Activated CD4-positive, alpha-beta T cell treated with anti-CD3 and anti-CD28 coated beads for 48 hours (primary cell): ENCODE results near the gene PDXDC1.
"Not testable (repeated sequence)": the region's sequence is repeated elsewhere in the genome, so short reads cannot be mapped to it uniquely, and the experiment has no call there.

Experiments
- DNase-seq: peaks from one replicate; pipeline ENCODE4 v3.0.0-alpha.2; 2020

Gene PDXDC1

DNA sequence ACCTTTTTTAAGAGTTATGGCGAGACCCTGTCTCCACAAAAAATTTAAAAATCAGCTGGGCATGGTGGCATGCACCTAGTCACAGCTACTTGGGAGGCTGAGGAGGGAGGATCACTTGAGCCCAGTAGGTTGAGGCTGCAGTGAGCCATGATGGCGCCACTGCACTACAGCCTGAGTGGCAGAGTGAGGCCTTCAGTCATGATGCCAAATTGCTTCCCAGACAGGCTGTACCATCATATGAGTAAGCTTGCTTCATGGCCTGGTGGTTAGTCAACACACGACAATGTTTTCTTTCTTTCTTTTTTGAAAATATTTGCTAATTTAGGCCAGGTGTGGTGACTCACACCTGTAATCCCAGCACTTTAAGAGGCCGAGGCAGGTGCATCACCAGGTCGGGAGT is 68.5 kb downstream of the PDXDC1 start:
- DNase-seq, result no peak

DNA sequence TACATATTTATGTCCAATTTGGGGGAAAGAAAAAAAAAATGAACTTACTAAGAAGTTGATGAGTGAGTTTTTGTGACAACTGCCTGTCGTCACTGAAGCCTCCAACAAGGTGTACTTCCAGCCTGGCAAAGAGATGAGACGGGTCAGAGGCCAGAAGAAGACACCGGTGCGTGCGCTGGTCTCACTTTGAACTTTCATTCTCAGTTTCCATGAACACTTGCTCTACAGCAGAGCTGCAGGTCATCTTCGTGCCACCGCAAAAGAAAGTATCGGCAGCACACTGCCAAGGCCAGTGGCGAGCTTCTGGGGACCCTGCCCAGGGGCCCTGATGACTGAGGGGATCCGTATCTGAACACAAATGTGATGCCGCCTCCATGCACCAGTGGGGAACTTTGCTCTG is 69.5 kb downstream of the PDXDC1 start:
- no peak for DNase-seq

DNA sequence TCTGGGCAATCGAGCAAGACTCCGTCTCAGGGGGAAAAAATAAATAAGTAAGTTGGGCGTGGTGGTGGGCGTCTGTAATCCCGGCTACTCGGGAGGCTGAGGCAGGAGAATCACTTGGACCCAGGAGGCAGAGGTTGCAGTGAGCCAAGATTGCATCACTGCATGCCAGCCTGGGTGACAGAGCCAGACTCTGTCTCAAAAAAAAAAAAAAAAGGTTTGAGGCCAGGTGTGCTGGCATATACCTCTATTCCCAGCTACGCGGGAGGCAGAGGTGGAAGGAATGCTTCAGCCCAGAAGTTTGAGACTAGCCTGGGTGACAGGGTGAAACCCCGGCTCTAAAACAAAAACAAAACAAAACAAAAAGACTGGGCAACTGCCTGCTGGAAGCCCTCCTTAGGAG is 70.4 kb downstream of the PDXDC1 start:
- DNase-seq, result not testable (repeated sequence)

DNA sequence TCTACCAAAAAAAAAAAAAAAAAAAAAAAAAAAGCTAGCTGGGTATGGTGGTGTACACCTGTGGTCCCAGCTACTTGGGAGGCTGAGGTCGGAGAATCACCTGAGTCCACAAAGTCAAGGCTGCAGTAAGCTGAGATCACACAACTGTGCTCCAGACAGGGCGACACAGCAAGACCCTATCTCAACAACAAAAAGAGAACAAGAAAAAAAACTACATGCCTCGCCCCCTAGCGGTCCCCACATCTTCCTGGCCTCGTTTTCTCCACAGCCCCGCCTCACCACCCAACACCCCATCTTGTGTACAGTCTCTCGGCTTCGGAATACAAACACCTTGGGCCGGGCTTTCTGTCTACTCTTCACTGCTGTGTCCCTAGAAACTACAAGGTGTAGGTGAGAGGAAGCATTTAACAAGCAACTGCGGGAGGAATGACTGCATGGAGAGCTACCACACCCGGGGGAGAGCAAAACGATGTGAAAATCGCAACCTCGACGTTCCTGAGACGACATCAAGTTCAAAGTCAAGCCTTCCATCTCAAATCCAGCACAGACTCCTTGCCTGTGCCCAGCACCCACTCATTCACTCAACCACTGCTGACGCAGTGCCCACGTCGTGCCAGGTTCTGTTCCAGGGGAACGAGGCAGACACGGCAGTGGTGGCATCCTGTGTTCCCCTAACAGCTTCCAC is 72.0 kb downstream of the PDXDC1 start:
- no peak for DNase-seq

- no peak for DNase-seq
Observed at GRCh38 chr16:15049581-15050180, 74.9 kb downstream of the PDXDC1 start.

DNA sequence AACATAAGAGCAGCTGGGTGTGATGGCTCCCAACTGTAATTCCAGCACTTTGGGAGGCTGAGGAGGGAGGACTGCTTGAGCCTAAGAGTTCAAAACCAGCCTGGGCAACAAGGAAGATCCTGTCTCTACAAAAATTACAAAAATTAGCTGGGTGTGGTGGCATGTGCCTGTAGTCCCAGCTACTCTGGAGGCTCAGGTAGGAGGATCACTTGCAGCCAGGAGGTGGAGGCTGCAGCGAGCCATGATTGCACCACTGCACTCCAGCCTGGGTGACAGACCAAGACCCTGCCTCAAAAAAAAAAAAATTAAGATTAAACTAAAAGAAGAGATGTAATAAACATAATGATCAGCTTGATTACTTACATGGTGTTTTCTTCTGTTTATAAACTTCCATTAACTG is 75.6 kb downstream of the PDXDC1 start:
- not testable (repeated sequence) for DNase-seq

- no peak for DNase-seq
Observed at GRCh38 chr16:15051387-15051951, 76.6 kb downstream of the PDXDC1 start.

GRCh38 chr16:15052747-15053476 is 78.1 kb downstream of the PDXDC1 start:
- DNase-seq, result no peak

- DNase-seq, result no peak
Observed at GRCh38 chr16:15053904-15054303, 79.1 kb downstream of the PDXDC1 start.

DNA sequence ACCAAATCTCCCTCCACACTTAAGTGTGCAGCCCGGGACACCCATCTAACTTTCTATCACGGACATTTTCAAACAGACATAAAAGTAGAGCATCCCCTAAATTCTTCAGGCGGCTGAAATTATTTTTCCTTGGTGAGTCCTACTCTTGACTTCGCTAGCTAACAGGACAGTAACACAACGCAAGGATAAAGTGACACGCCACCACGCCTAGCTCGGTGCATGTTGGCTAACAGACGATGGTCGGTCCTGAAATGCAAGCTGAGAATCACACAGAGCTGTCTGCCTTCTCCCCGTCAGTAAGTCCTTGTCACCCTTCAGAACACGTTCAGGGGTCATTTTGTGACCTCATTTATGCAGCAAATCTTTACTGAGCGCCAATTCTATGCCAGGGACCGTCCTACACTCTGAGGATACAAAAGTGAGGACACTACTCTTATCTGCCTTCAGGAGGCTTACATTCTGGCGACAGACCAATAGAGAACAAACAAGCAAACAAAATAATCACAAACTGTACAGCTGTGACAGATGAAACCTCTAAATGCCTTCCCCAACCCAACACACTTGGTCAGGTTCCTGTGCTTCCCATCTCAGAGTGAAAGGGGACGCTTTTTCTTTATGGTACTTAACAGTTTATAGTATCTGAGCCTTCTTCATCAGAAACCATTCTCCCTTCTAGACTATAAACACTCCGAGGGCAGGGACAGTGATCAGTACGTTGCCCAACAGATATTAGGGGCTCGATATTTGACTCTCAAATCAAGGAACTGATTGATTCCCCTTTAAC is 79.7 kb downstream of the PDXDC1 start:
- DNase-seq, result no peak

DNA sequence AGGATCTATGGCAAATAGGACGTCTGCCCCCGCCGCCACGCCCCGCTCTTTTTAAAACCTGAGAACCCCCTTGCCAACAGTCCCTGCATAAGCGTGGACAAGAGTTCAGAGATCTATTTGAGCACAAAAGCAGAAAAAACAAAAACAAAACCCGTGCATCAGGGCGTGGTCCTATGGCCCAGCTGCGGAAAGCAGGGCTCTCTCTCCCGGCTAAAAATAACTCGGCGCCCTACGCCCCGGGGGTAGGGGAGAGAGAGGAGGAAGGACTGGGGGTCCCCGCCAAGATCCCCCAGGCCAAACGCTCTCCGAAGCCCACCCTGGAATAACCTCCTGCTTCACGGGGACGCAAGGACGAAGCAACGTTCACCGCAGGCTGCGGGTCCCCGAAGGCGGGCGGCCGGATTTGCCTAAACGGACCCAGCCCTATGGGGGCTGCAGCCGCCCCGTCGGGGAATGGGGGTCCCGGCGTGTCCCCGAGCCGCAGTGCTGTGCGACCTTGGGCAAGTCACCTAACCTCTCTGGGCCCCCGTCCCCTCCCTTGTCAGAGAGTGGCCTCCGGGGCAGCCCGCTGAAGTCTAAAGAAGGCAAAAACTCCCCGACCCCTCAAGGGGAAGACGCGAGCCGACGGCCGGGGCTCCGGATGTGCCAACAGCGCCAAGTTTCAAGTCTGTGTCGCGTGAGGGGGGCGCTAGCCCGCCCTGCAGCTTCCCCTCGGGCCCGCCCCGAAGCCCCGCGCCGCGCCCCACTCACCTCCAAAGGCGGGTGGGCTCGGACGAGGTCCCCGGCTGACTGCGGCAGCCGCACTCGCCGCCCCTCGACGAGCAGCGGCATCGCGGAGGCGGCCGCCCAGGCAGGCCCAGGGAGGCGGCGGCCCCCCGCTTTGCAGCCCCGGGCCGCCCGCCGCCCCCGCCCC is 80.6 kb downstream of the PDXDC1 start:
- DNase-seq, result peak; percentile 70

DNA sequence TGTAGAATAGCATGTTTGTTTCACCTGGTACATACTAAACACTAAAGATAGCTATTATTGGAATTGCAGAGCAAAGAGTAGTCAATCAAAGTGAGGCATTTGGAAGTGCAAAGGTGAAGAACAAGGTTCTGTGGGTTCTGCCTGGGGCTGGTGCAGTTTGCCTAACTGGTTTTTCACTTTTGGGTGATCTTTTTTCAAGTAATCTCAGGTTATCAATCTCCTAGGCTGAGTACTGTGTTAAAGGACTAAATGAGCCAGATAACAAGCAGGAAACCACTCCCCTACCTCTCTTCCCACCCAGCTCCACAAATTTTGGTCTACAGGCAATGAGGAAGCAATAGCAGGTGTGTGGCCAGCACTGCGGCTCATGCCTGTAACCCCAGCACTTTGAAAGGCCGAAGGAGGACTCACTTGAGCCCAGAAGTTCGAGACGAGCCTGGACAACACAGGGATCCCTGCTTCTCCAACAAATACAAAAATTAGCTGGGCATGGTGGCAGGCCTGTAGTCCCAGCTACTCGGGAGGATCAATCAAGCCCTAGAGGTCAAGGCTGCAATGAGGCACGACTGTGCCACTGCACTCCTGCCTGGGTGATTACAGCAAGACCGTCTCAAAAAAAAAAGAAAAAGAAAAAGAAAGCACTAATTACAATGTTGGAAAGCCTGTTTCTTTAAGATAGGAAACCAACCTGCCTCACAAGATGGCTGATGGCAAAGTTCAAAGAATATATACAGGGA is 83.0 kb downstream of the PDXDC1 start:
- DNase-seq, result no peak

GRCh38 chr16:15059324-15059723 is 84.5 kb downstream of the PDXDC1 start:
- no peak for DNase-seq

- not testable (repeated sequence) for DNase-seq
Observed at GRCh38 chr16:15062085-15062810, 87.4 kb downstream of the PDXDC1 start.

- DNase-seq, result not testable (repeated sequence)
Observed at GRCh38 chr16:15065961-15066360, 91.1 kb downstream of the PDXDC1 start.

GRCh38 chr16:15066690-15067089 is 91.9 kb downstream of the PDXDC1 start:
- DNase-seq, result not testable (repeated sequence)

- not testable (repeated sequence) for DNase-seq
Observed at GRCh38 chr16:15071013-15071412, 96.2 kb downstream of the PDXDC1 start.

GRCh38 chr16:15071916-15072769 is 97.3 kb downstream of the PDXDC1 start:
- not testable (repeated sequence) for DNase-seq

GRCh38 chr16:15073101-15073500 is 98.3 kb downstream of the PDXDC1 start:
- DNase-seq, result no peak
